Endothelial cell of umbilical vein (primary cell): Measurements from ENCODE around the gene CNTNAP2. TPM values are rescaled to one million over a fixed set of nuclear protein-coding genes. Genes with fewer than 3 reads are reported as not detected.

Experiments used
- BruUV-seq: library from RNA; stranded (reverse); fragments of 400-500 nt; replicated peaks from 2 replicates; lab custom pipeline; 2021; lab: Mats Ljungman, UMichigan
- CTCF ChIA-PET: fragments of 300-600, 350-600 bp; sonication (Branson Sonifier 250); formaldehyde crosslinking; loops from one replicate; lab custom pipeline; 2021; ENCODE audit warnings: antibody characterized with exemption, inconsistent platforms; lab: Charles Lee
- POLR2A ChIA-PET: fragments of 300-600, 350-600 bp; sonication (Branson Sonifier 250); formaldehyde crosslinking; loops from one replicate; lab custom pipeline; 2021; ENCODE audit warnings: antibody characterized with exemption, inconsistent platforms; lab: Charles Lee
- DNase-seq: peaks from one replicate; pipeline ENCODE4 v3.0.0-alpha.2; 2011; ENCODE audit warnings: low read depth, low spot score
- FAIRE-seq: peaks from 2 replicates; lab custom pipeline; 2011; peaks lifted over from hg19 to GRCh38; lab: Jason Lieb, UNC
- H2AFZ ChIP-seq: 2 replicates; pipeline ENCODE4 v1.6.0; 2012; ENCODE audit warnings: low read depth, low read length, control low read depth, inconsistent platforms
- H3K27ac ChIP-seq: 2 replicates; pipeline ENCODE4 v1.5.1; 2011; ENCODE audit warnings: low read depth, mild to moderate bottlenecking, control low read depth, low read length, moderate library complexity; ENCODE audit not compliant: insufficient read depth
- H3K27me3 ChIP-seq, 2 experiments: 2 replicates each; pipeline versions ENCODE4 v1.6.0 to v1.6.1; 2011; ENCODE audit warnings: low read length in 2 of 2, mixed read lengths in 1 of 2; ENCODE audit not compliant: control insufficient read depth in 2 of 2, insufficient read depth in 2 of 2
- H3K36me3 ChIP-seq, 2 experiments: 2 replicates in 1 of 2; 3 replicates in 1 of 2; pipeline ENCODE4 v1.5.1; 2011; ENCODE audit warnings: low read length in 2 of 2, mild to moderate bottlenecking in 1 of 2, moderate library complexity in 1 of 2; ENCODE audit not compliant: control insufficient read depth in 2 of 2, insufficient read depth in 2 of 2; ENCODE audit errors: extremely low read depth in 1 of 2
- H3K4me1 ChIP-seq: 3 replicates; pipeline ENCODE4 v1.5.1; 2011; ENCODE audit warnings: mild to moderate bottlenecking, low read length; ENCODE audit not compliant: control insufficient read depth, insufficient read depth; ENCODE audit errors: extremely low read depth
- H3K4me2 ChIP-seq: 2 replicates; pipeline ENCODE4 v1.6.1; 2011; ENCODE audit warnings: low read length, control low read depth, mixed read lengths; ENCODE audit not compliant: insufficient read depth
- H3K4me3 ChIP-seq, 3 experiments: fragments of 200-600 bp in 1 of 3; sonication (generic), shearing (Covaris generic) in 1 of 3; replicated peaks in 1 of 3; 2 replicates each; pipeline ENCODE4 v1.5.1; 2011 to 2016; ENCODE audit warnings: control low read depth in 3 of 3, low read length in 3 of 3, mild to moderate bottlenecking in 2 of 3, inconsistent platforms in 1 of 3, low read depth in 1 of 3, moderate library complexity in 1 of 3; ENCODE audit not compliant: insufficient read depth in 1 of 3
- H3K79me2 ChIP-seq: 2 replicates; pipeline ENCODE4 v1.6.0; 2012; ENCODE audit warnings: low read length, inconsistent platforms; ENCODE audit not compliant: control insufficient read depth, insufficient read depth
- H3K9ac ChIP-seq: replicated peaks from 2 replicates; pipeline ENCODE3; 2011; ENCODE audit warnings: low read length, control low read depth; ENCODE audit not compliant: insufficient read depth; ENCODE audit errors: extremely low read depth
- H3K9me1 ChIP-seq: replicated peaks from 3 replicates; pipeline ENCODE4 v1.6.0; 2011; ENCODE audit warnings: mild to moderate bottlenecking, low read length; ENCODE audit not compliant: control insufficient read depth, insufficient read depth; ENCODE audit errors: extremely low read depth
- H3K9me3 ChIP-seq: replicated peaks from 2 replicates; pipeline ENCODE4 v1.5.1; 2012; ENCODE audit warnings: low read length, inconsistent platforms; ENCODE audit not compliant: control insufficient read depth, insufficient read depth
- H4K20me1 ChIP-seq: replicated peaks from 2 replicates; pipeline ENCODE3; 2011; ENCODE audit warnings: mild to moderate bottlenecking, low read length; ENCODE audit not compliant: control insufficient read depth, insufficient read depth; ENCODE audit errors: extremely low read depth
- CTCF ChIP-seq, 2 donors: IDR thresholded peaks; 1 replicate in 1 of 2; 2 replicates in 1 of 2; pipeline ENCODE4 v1.5.1; 2011; ENCODE audit warnings: low read length in 2 of 2, mild to moderate bottlenecking in 2 of 2, moderate library complexity in 2 of 2, control low read depth in 1 of 2, inconsistent platforms in 1 of 2, low read depth in 1 of 2; ENCODE audit not compliant: insufficient read depth in 1 of 2; ENCODE audit errors: extremely low read depth in 1 of 2
- EZH2 ChIP-seq: IDR thresholded peaks from 2 replicates; pipeline ENCODE4 v1.6.1; 2012; ENCODE audit warnings: borderline replicate concordance, low read depth, mild to moderate bottlenecking, moderate library complexity, low read length, inconsistent platforms; ENCODE audit not compliant: severe bottlenecking
- FOS ChIP-seq: IDR thresholded peaks from 2 replicates; pipeline ENCODE4 v1.6.1; 2011; ENCODE audit warnings: mild to moderate bottlenecking, low read length, moderate library complexity, borderline replicate concordance; ENCODE audit not compliant: insufficient read depth
- GATA2 ChIP-seq: IDR thresholded peaks from 2 replicates; pipeline ENCODE4 v1.7.0; 2011; ENCODE audit warnings: low read depth, mild to moderate bottlenecking, moderate library complexity, mixed read lengths, low read length; ENCODE audit not compliant: insufficient read length, insufficient read depth
- JUN ChIP-seq: IDR thresholded peaks from 2 replicates; pipeline ENCODE4 v1.6.1; 2011; ENCODE audit warnings: borderline replicate concordance, low read depth; ENCODE audit not compliant: insufficient read length, insufficient read depth
- MAX ChIP-seq: IDR thresholded peaks from 2 replicates; pipeline ENCODE4 v1.6.1; 2011; ENCODE audit not compliant: insufficient read depth, insufficient read length
- MYC ChIP-seq: IDR thresholded peaks from one replicate; pipeline ENCODE4 v1.6.1; 2011; ENCODE audit warnings: mild to moderate bottlenecking, low read depth, low read length
- POLR2A ChIP-seq: IDR thresholded peaks from 2 replicates; pipeline ENCODE4 v1.6.1; 2012; ENCODE audit warnings: low read depth, mild to moderate bottlenecking, control low read depth, low read length
- POLR2AphosphoS5 ChIP-seq: IDR thresholded peaks from 2 replicates; pipeline ENCODE4 v1.6.1; 2012; ENCODE audit warnings: low read depth, mild to moderate bottlenecking, control low read depth, low read length, moderate library complexity; ENCODE audit not compliant: insufficient read depth
- dilution Hi-C: fragments of 300-500 bp; cut with MboI; formaldehyde crosslinking; loops from one replicate; pipeline ENCODE4 v1.15.0; 2019; ENCODE audit warnings: low sequenced_read_pairs; ENCODE audit not compliant: extremely low pct_ligation_motif_present
- intact Hi-C: fragments of 100-400 bp; cut with micrococcal nuclease; formaldehyde crosslinking; loops from one replicate; pipeline ENCODE4 v1.10.0; 2022
- polyA plus RNA-seq, 4 experiments: library from polyadenylated mRNA; depleted of rRNA in 3 of 4; stranded (reverse) in 3 of 4; unstranded in 1 of 4; fragments of >200 nt; gene quantifications; 2 replicates each; pipeline versions ENCODE4 v1.2.1 to v1.2.3, GENCODE V29; 2011 to 2012; ENCODE audit warnings: missing spikeins in 1 of 4
- total RNA-seq: library from RNA; stranded (reverse); gene quantifications from 2 replicates; pipeline ENCODE4 v1.2.3, GENCODE V29; 2021

CNTNAP2 gene
- total and polyA plus RNA-seq, 2 donors (not counting 3 experiments of a cell fraction or from before 2014, with no cell fraction given): not detected

- intact Hi-C loops: no loop called here
These were observed 566.8 kb downstream of the CNTNAP2 start for GRCh38 chr7:146683439-146683838.

More at GRCh38 chr7:146683439-146683838, 566.8 kb downstream of the CNTNAP2 start:
- Histone ChIP-seq H3K4me2 (no peak overlapping the region), H3K36me3 (no peaks in the 10 kb centered on the region), H3K9ac (no peak overlapping the region), H3K9me1 (no peaks in the 10 kb centered on the region), H3K4me3 (no peak overlapping the region), H3K79me2 (no peaks in the 10 kb centered on the region), H3K4me1 (no peaks in the 10 kb centered on the region), H3K9me3 (peaks cover 2% of the 10 kb centered on the region), H2AFZ (no peak overlapping the region), H3K27ac (no peak overlapping the region), H4K20me1 (no peaks in the 10 kb centered on the region), H3K27me3 (no peaks in the 10 kb centered on the region)
- BruUV-seq: no TSS peak
- ChIA-PET CTCF (no interaction called here), POLR2A (no interaction called here)
- no peak for FAIRE-seq
- TF ChIP-seq MAX (no peak), JUN (no peak), MYC (no peak), POLR2AphosphoS5 (no peak), GATA2 (no peak), FOS (no peak), POLR2A (no peak), EZH2 (no peak), CTCF (IDR thresholded peaks at IDR 0.05; ENCODE audit: extremely low read depth in 1 of 2, insufficient read depth in 1 of 2, low read depth in 1 of 2, low read length in 2 of 2) (no peak)
- DNase-seq: no peak
- dilution Hi-C loops: no loop called here
